Stimulated activated CD4-positive, alpha-beta T cell treated with anti-CD3 and anti-CD28 coated beads, Interleukin-1b, Interleukin-23, amount 100 ng/mL, for 4 hours (primary cell): ENCODE measurements around the gene CDC25C.
"Not testable (repeated sequence)": the region's sequence is repeated elsewhere in the genome, so short reads cannot be mapped to it uniquely, and the experiment has no call there.

Experiments
- DNase-seq, 2 donors: peaks; one replicate each; pipeline ENCODE4 v3.0.0-alpha.2; 2020; ENCODE audit warnings: low read depth in 2 of 2

CDC25C gene

GRCh38 chr5:138275895-138276294 is 55.7 kb downstream of the CDC25C start:
- DNase-seq: no peak

- DNase-seq: no peak
These were observed 56.2 kb downstream of the CDC25C start for GRCh38 chr5:138275379-138275782.

GRCh38 chr5:138274189-138274853 is 57.3 kb downstream of the CDC25C start, which contains the start of gene GFRA3:
Gene GFRA3 (minus strand): TSS chr5:138274621. CDS start chr5:138274424, 197 bp downstream.
- no peak for DNase-seq

- DNase-seq: no peak
These were observed 57.8 kb downstream of the CDC25C start for GRCh38 chr5:138273834-138274188.

- DNase-seq: no peak
These were observed 58.9 kb downstream of the CDC25C start for GRCh38 chr5:138272681-138273080.

- no peak for DNase-seq
These were observed 60.3 kb downstream of the CDC25C start for GRCh38 chr5:138271281-138271680.

- DNase-seq: no peak
These were observed 67.4 kb downstream of the CDC25C start for GRCh38 chr5:138264183-138264582.

- DNase-seq: no peak
These were observed 68.0 kb downstream of the CDC25C start for GRCh38 chr5:138263581-138263980.

- no peak for DNase-seq
These were observed 72.8 kb downstream of the CDC25C start for GRCh38 chr5:138258704-138259292.

- no peak for DNase-seq
These were observed 74.0 kb downstream of the CDC25C start for GRCh38 chr5:138257583-138257982.

- DNase-seq: no peak
These were observed 78.7 kb downstream of the CDC25C start for GRCh38 chr5:138252944-138253343.

GRCh38 chr5:138247800-138248199 is 83.8 kb downstream of the CDC25C start:
- DNase-seq: not testable (repeated sequence)

GRCh38 chr5:138246822-138247221 is 84.8 kb downstream of the CDC25C start:
- no peak for DNase-seq

GRCh38 chr5:138246334-138246733 is 85.3 kb downstream of the CDC25C start:
- DNase-seq: no peak

GRCh38 chr5:138245717-138246116 is 85.9 kb downstream of the CDC25C start:
- DNase-seq: no peak

- DNase-seq: no peak
These were observed 87.8 kb downstream of the CDC25C start for GRCh38 chr5:138243794-138244193.

- DNase-seq: no peak
These were observed 89.7 kb downstream of the CDC25C start for GRCh38 chr5:138241688-138242571.

GRCh38 chr5:138240650-138241385 is 90.8 kb downstream of the CDC25C start:
- no peak for DNase-seq

GRCh38 chr5:138238034-138238433 is 93.6 kb downstream of the CDC25C start:
- DNase-seq: no peak
